HL-60 (cell line): Measurements from ENCODE around the gene CYB5R2.

Experiments
- DNase-seq, 2 experiments: peaks; one replicate each; pipeline ENCODE4 v3.0.0-alpha.2; 2010 to 2020; ENCODE audit warnings: low read depth in 1 of 2, low spot score in 1 of 2
- H3K27ac ChIP-seq: fragments of 250-450 bp; sonication (Bioruptor Pico); replicated peaks from 2 replicates; pipeline ENCODE4 v1.5.1; 2020; ENCODE audit warnings: mild to moderate bottlenecking, moderate library complexity
- H3K27me3 ChIP-seq: fragments of 250-450 bp; sonication (Bioruptor Pico); 2 replicates; pipeline ENCODE4 v1.5.1; 2021; ENCODE audit warnings: mild to moderate bottlenecking, moderate library complexity; ENCODE audit not compliant: insufficient read depth, poor library complexity, severe bottlenecking
- H3K4me3 ChIP-seq: replicated peaks from 2 replicates; pipeline ENCODE4 v1.5.1; 2011; ENCODE audit warnings: mild to moderate bottlenecking, control low read depth, low read length; ENCODE audit not compliant: insufficient read depth
- GABPA ChIP-seq: IDR thresholded peaks from 2 replicates; pipeline ENCODE4 v1.6.1; 2012; ENCODE audit warnings: low read depth
- POLR2AphosphoS5 ChIP-seq: IDR thresholded peaks from 2 replicates; pipeline ENCODE4 v1.6.1; 2012; ENCODE audit warnings: low read depth
- SPI1 ChIP-seq: IDR thresholded peaks from 2 replicates; pipeline ENCODE4 v1.6.1; 2012; ENCODE audit warnings: low read depth, mild to moderate bottlenecking, borderline replicate concordance
- TF ChIP-seq, protein P1 (sequence below): IDR thresholded peaks from one replicate; pipeline ENCODE4 v1.5.1; 2011; ENCODE audit warnings: low read length, control low read depth, inconsistent platforms; ENCODE audit not compliant: insufficient read depth
- TF ChIP-seq, protein P2 (sequence below): IDR thresholded peaks from 2 replicates; pipeline ENCODE4 v1.6.1; 2012; ENCODE audit warnings: low read depth; ENCODE audit not compliant: insufficient replicate concordance

The CYB5R2 gene

DNA sequence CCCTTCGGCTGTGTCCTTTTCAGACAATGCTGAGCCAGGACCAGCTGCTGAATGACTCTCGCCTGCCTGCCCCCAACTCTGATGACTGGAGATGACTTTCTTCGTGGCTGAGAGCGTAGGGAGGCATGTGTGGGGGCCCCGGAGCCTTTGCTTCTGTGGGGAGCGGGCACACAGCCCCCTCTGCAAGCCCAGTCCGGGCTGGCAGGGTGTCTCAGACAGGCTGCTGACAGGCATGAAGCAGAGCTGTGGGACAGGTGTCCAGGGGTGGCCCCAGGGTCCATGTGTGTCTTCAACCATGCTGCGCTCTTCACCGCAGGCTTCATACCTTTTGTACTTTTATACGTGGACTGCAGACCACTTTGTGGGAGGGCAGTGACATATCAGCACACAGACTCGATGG is 16.6 kb downstream of the CYB5R2 start:
- TF ChIP-seq POLR2AphosphoS5 (no peak), SPI1 (no peak), GABPA (no peak)
- TF ChIP-seq, protein P1, sequence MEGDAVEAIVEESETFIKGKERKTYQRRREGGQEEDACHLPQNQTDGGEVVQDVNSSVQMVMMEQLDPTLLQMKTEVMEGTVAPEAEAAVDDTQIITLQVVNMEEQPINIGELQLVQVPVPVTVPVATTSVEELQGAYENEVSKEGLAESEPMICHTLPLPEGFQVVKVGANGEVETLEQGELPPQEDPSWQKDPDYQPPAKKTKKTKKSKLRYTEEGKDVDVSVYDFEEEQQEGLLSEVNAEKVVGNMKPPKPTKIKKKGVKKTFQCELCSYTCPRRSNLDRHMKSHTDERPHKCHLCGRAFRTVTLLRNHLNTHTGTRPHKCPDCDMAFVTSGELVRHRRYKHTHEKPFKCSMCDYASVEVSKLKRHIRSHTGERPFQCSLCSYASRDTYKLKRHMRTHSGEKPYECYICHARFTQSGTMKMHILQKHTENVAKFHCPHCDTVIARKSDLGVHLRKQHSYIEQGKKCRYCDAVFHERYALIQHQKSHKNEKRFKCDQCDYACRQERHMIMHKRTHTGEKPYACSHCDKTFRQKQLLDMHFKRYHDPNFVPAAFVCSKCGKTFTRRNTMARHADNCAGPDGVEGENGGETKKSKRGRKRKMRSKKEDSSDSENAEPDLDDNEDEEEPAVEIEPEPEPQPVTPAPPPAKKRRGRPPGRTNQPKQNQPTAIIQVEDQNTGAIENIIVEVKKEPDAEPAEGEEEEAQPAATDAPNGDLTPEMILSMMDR, result no peak
- TF ChIP-seq, protein P2, sequence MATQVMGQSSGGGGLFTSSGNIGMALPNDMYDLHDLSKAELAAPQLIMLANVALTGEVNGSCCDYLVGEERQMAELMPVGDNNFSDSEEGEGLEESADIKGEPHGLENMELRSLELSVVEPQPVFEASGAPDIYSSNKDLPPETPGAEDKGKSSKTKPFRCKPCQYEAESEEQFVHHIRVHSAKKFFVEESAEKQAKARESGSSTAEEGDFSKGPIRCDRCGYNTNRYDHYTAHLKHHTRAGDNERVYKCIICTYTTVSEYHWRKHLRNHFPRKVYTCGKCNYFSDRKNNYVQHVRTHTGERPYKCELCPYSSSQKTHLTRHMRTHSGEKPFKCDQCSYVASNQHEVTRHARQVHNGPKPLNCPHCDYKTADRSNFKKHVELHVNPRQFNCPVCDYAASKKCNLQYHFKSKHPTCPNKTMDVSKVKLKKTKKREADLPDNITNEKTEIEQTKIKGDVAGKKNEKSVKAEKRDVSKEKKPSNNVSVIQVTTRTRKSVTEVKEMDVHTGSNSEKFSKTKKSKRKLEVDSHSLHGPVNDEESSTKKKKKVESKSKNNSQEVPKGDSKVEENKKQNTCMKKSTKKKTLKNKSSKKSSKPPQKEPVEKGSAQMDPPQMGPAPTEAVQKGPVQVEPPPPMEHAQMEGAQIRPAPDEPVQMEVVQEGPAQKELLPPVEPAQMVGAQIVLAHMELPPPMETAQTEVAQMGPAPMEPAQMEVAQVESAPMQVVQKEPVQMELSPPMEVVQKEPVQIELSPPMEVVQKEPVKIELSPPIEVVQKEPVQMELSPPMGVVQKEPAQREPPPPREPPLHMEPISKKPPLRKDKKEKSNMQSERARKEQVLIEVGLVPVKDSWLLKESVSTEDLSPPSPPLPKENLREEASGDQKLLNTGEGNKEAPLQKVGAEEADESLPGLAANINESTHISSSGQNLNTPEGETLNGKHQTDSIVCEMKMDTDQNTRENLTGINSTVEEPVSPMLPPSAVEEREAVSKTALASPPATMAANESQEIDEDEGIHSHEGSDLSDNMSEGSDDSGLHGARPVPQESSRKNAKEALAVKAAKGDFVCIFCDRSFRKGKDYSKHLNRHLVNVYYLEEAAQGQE, result no peak
- Histone ChIP-seq H3K4me3 (no peak overlapping the region), H3K27me3 (no peaks in the 10 kb centered on the region), H3K27ac (no peak overlapping the region)
- no peak for DNase-seq

DNA sequence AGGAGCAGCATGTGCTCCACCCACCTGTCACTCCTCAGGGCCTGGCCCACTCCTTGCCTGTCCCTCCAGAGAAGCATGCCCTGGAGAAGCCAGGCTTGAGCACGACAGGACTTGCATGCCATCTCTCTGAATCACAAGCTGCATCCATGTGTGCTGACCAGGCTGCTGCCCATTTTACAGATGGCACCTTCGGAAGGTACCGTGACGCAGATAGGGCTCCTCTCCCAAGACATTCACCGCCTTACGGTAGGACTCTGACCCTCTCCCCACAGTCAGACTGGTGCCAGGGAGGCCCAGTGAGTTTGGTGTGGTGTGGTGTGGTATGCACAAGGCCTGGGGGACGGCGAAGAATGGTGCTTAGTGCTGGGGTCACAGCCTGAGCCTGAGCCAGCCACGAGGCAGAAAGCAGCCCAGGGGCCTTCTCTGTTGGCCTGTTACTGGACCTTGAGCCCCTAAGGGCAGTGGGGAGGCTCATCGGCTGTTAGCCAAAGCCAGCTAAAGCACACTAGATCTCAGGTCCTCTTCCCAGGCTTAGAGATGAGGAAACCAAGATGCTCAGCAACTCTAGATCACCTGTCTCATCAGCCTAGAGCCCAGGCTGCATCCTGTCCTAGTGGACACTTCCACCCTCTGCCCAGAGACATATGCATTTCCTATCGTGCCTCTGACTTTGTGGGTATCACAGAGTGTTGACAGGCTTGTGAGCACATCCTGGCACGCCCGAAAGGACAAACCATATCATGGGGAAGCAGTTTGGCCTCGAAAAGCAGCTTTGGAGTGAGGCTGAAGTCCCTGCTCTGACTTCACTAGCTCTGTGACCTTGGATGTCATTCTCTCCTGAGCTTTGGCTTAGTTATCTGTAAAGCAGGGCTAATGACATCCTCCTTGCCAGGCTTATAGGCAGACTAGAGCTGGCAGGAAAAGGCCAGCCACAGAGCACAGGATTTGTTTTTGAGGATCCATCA is 17.8 kb downstream of the CYB5R2 start:
- TF ChIP-seq SPI1 (no peak), GABPA (no peak), POLR2AphosphoS5 (no peak)
- TF ChIP-seq, protein P2, result no peak
- TF ChIP-seq, protein P1, result no peak
- DNase-seq, result no peak
- no peak overlapping the region for H3K27ac ChIP-seq
- H3K27me3 ChIP-seq, result no peaks in the 10 kb centered on the region
- H3K4me3 ChIP-seq, result no peak overlapping the region

DNA sequence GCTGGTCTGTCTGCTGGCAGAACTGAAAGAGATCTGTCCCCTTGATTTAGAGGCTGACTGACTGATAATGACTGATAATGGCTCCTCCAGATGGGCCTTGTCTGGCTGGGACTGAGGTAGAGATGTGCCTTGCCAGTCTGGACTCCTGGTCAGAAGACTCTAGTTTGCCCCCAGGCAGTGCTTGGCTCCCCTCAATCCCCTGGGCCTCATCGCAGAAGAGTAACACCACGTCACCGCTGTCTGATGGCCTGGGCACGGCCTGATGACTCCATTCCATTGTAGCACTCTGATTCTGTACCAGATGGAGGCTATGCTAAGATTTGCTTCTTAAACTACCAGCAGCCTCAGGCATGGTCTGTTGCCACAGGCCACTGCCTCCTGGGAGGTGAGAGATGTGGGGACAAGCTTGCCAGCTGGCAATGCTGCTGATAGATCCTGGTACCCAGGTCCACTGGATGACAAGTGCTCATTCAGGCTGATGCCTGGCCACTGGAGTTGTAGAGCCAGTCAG is 19.1 kb downstream of the CYB5R2 start:
- DNase-seq, result no peak
- TF ChIP-seq POLR2AphosphoS5 (no peak), GABPA (no peak), SPI1 (no peak)
- TF ChIP-seq, protein P1, result no peak
- TF ChIP-seq, protein P2, result no peak

More for the DNA sequence above, 19.1 kb downstream of the CYB5R2 start:
- Histone ChIP-seq H3K27ac (no peak overlapping the region), H3K4me3 (no peak overlapping the region), H3K27me3 (no peaks in the 10 kb centered on the region)
